ENCODE results near the gene PHLDB2. TPM values are rescaled to one million over a fixed set of nuclear protein-coding genes. Genes with fewer than 3 reads are reported as not detected.

The PHLDB2 gene
- total RNA-seq, 4 donors from 2014 or later, result 56.9 to 108 (median 68.7) TPM

GRCh38 chr3:111939873-111940272, 80.8 kb downstream of the PHLDB2 start:
- TF ChIP-seq POLR2A (IDR thresholded peaks at IDR 0.05) (no peak), CTCF (IDR thresholded peaks at IDR 0.05) (no peak)
- H3K27me3 ChIP-seq, result no peaks in the 10 kb centered on the region
- H3K27ac ChIP-seq, result no peak overlapping the region
- peaks cover 0 to 3% of the 10 kb centered on the region in 2 donors for H3K36me3 ChIP-seq
- DNase-seq, result no peak
- H3K9me3 ChIP-seq, result no peaks in the 10 kb centered on the region
- H3K4me3 ChIP-seq, result no peak overlapping the region
- no peaks in the 10 kb centered on the region for H3K4me1 ChIP-seq
- intact Hi-C loops (cut with DNase I; ENCODE audit: low total_unique reads), result no loop called here

- no peak for TF ChIP-seq POLR2A (IDR thresholded peaks at IDR 0.05)
- no peak for TF ChIP-seq CTCF (IDR thresholded peaks at IDR 0.05)
- Histone ChIP-seq H3K4me3 (no peak overlapping the region), H3K27me3 (no peaks in the 10 kb centered on the region), H3K36me3 (peaks cover 0 to 3% of the 10 kb centered on the region in 2 donors), H3K27ac (no peak overlapping the region), H3K4me1 (no peaks in the 10 kb centered on the region), H3K9me3 (no peaks in the 10 kb centered on the region)
- intact Hi-C loops (cut with DNase I; ENCODE audit: low total_unique reads), result no loop called here
- no peak for DNase-seq
Observed at GRCh38 chr3:111943533-111943932, 84.5 kb downstream of the PHLDB2 start.

- H3K9me3 ChIP-seq, result no peaks in the 10 kb centered on the region
- peaks cover 0 to 3% of the 10 kb centered on the region in 2 donors for H3K36me3 ChIP-seq
- no peaks in the 10 kb centered on the region for H3K4me1 ChIP-seq
- no peaks in the 10 kb centered on the region for H3K27me3 ChIP-seq
- intact Hi-C loops (cut with DNase I; ENCODE audit: low total_unique reads), result no loop called here
- TF ChIP-seq CTCF (IDR thresholded peaks at IDR 0.05) (no peak), POLR2A (IDR thresholded peaks at IDR 0.05) (no peak)
- DNase-seq, result no peak
- no peak overlapping the region for H3K27ac ChIP-seq
- no peak overlapping the region for H3K4me3 ChIP-seq
Observed at GRCh38 chr3:111944372-111944771, 85.3 kb downstream of the PHLDB2 start.

GRCh38 chr3:111947231-111947630, 88.2 kb downstream of the PHLDB2 start:
- TF ChIP-seq POLR2A (IDR thresholded peaks at IDR 0.05) (no peak), CTCF (IDR thresholded peaks at IDR 0.05) (no peak)
- peaks cover 0 to 2% of the 10 kb centered on the region in 2 donors for H3K36me3 ChIP-seq
- H3K9me3 ChIP-seq, result no peaks in the 10 kb centered on the region
- DNase-seq, result no peak
- no peaks in the 10 kb centered on the region for H3K27me3 ChIP-seq
- no peaks in the 10 kb centered on the region for H3K4me1 ChIP-seq
- H3K4me3 ChIP-seq, result no peak overlapping the region
- intact Hi-C loops (cut with DNase I; ENCODE audit: low total_unique reads), result no loop called here
- H3K27ac ChIP-seq, result no peak overlapping the region

- no peaks in the 10 kb centered on the region for H3K9me3 ChIP-seq
- H3K4me1 ChIP-seq, result no peaks in the 10 kb centered on the region
- H3K4me3 ChIP-seq, result no peak overlapping the region
- TF ChIP-seq POLR2A (IDR thresholded peaks at IDR 0.05) (no peak), CTCF (IDR thresholded peaks at IDR 0.05) (no peak)
- no peaks in the 10 kb centered on the region for H3K36me3 ChIP-seq
- DNase-seq, result no peak
- intact Hi-C loops (cut with DNase I; ENCODE audit: low total_unique reads), result no loop called here
- H3K27me3 ChIP-seq, result no peaks in the 10 kb centered on the region
- H3K27ac ChIP-seq, result no peak overlapping the region
Observed at GRCh38 chr3:111948786-111949185, 89.7 kb downstream of the PHLDB2 start.

Measured in uterus (tissue), 4 donors.